HG02798 (cell line): ENCODE measurements around the gene PLEKHG7.
"Not testable (repeated sequence)": the region's sequence is repeated elsewhere in the genome, so short reads cannot be mapped to it uniquely, and the experiment has no call there.

Experiments used
- ATAC-seq: cut with Tn5 transposase; IDR thresholded peaks from one replicate; pipeline ENCODE4 v1.9.1; 2021; ENCODE audit warnings: mild to moderate bottlenecking; ENCODE audit not compliant: unreplicated experiment, poor library complexity

Gene PLEKHG7

GRCh38 chr12:92702754-92703679, at the start of gene PLEKHG7:
TSS of gene PLEKHG7 (plus strand) at chr12:92702989. CDS start at chr12:92706632, 3,643 bp downstream.
- peak; percentile 90 for ATAC-seq

- ATAC-seq, result not testable (repeated sequence)
Observed at GRCh38 chr12:92654256-92654655, 48.5 kb upstream of the PLEKHG7 start.

DNA sequence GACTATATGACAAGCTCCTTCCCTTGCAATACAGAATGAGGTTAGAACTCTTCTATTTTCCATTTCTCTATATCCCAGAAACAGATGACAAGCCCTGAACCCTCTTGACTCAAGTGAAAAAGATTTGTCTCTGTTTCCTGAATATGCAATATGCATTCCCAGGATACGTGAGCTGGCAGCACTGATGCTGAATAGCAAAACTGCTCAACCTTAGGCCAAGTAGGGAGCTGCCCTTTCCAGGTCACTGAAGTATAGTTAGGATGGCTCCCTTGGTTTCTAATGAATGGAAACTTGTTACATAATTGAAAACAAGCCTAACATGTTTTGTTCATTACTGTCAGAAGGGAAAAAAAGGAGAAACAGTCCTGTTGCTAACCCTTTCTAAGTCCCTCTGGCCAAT, 47.9 kb upstream of the PLEKHG7 start:
- ATAC-seq, result no peak

DNA sequence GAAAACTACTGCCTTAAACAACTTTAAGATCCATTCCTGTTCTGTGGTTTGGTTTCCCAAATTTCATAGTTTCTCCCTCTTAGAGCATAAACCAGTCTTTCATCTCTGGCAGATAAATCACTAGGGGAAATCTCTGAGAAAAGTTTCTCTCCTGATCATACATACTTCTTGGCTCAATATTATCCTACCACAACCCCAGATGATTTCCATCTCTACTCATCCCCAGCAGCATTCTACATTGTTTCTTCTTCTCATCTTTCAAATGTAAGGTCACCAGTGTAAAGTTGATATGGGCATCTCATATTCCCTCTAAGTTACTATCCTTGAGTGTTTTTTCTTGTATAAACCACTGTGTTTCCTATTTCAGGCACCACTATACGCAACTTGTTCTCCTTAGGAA, 45.9 kb upstream of the PLEKHG7 start:
- ATAC-seq, result no peak

- ATAC-seq, result no peak
Observed at GRCh38 chr12:92657770-92658169, 45.0 kb upstream of the PLEKHG7 start.

DNA sequence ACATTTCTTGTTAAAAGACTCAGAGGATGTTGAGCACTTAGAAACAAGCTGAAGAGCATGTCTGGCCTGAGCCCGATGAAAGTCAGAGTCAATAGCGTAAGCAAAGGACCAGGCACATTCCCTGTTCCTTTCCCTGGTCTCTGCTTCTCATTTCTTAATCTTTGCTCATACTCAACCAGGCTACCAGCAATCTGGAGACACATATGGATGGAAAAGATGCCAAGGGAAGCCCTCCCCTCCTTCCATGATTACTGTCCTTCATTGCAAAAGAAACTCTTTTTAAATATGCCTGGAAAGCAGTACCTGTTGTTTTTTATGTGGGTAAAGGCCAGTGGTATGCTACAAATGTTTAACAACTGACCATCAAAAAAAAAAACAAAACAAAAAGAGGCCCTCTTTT, 44.2 kb upstream of the PLEKHG7 start:
- ATAC-seq, result no peak

DNA sequence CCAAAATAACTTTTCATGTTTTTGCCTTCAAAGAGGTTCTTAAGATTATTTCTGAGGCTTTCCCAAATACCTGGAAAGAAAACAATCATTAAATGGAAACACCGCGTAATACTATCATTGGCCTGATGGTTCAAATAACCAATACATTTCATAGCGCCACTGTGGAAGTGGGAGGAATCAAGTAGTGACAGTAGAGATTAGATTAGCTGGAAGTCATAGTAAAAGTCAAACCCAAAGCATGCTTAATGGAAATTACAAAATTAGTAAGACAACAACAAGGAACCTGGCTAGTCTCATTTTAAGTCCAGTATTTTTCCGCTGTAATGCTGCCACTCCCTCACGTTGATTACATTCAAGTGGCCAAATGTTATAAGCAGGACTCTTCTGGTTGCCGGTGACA, 41.5 kb upstream of the PLEKHG7 start:
- ATAC-seq, result no peak

DNA sequence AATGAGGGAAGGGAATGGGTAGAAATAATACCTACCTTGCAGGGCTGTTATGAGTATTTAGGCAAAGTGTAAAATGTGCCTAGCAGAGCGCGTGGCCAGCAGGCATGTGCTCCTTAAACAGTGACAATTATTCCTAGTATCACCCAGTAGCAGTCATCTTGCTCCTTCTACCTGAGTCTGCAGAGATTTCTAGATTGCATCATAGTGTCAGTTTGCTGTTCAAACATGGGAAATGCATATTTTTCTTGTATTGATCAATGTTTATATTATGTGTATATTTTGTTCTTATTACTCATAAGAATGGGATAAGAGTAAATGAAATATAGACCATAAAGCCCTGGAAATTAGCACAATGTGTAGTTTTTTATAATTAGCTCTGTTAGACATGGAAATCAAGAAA, 37.3 kb upstream of the PLEKHG7 start:
- ATAC-seq, result no peak

DNA sequence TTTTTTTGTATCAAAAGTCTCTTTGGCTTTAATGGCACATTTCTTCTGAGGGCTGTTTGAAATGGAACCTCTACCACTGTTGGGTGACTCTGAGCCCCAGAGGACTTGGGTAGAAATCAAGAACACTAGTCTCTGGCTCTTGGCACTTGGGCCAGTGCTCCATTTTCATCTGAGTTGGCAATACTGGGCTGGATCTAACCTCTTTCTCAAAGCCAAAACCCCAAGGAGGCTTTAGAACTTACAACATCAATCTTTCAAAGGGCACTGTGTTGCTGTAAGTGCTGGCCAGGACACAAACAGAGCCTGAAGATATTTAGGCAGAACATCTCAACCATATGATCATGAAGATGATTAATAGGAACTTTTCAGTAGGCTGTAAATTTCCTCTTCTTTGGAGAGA, 34.0 kb upstream of the PLEKHG7 start:
- no peak for ATAC-seq

DNA sequence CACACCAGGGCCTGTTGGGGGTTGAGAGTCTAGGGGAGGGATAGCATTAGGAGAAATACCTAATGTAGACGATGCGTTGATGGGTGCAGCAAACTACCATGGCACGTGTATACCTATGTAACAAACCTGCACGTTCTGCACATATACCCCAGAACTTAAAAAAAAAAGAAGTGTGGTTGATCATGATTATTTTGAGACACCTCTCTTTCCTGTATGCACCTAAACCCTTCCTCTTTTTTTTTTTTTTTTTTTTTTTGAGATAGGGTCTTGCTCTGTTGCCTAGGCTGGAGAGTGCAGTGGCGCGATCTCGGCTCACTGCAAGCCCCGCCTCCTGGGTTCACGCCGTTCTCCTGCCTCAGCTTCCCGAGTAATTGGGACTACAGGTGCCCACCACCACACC, 31.3 kb upstream of the PLEKHG7 start:
- not testable (repeated sequence) for ATAC-seq

DNA sequence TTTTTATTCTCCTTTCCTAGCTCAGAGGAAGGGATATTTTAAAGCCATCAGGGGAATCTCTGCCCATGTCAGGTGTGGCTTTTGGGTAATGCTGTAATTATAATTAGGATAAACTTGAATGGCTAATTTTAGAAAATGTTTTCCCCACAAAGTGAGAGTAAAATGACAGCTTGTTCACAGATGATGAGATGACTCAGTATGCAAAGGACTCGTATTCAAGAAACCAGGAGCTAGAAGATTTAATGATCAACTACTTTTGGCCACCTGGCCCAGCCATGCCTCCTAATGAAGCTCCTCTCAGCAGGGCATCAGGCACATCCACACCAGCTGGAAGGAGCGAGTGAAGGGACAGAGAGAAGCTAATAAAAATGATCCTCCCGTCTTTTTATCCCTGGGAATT, 29.0 kb upstream of the PLEKHG7 start:
- ATAC-seq, result peak; percentile 80

DNA sequence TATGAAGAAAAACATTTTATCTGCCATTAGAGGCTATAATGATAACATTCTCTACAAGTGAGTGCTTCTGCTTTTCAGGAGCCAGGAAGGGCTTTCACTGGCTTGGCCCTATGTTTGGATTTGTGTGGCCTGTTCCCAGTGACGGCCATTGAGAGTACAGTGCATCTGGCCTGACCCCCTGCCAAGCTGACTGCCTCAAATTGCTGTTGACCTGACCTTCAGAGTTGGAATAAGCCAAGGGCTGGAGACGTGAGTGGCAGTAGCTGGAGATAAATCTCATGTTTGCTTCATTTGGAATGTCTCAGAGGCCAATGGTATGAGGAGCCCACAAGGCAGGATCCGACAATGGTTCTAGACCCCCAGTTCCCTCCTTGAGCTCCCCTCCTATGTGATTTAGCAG, 28.3 kb upstream of the PLEKHG7 start:
- no peak for ATAC-seq

DNA sequence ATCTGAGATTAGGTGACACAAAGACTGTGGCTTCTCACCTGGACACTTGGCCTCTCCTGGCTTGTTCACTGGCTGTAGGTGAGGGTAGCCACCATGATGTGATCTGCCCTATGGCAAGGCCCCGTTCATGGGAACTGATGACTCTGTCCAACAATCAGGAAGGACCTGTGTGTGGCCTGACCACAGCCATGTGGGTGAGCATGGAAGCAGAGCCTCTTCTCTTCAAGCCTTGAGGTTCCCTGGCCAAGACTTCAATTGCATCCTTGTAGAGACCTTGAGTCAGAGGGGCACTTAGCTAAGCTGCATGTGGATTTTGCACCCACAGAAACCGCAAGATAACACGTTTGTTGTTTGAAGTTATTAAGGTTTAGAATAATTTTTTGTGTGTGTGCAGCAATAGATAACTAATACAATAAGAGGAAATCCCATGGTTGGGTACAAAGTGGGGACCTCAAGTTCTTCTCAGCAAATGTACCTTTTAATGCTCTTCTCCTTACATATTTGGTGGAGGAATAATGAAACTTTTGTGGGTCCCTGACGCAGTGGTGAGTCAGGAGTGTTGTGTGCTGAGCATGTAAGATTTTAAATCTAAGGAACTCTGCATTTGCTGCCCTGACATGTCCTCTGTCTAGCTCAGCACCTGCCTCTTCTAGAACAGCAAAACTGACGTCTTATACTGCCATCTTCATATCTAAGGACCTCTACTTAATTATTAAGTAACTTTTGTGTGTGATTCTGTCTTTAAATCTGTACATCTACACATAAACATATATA, 27.5 kb upstream of the PLEKHG7 start:
- no peak for ATAC-seq

- ATAC-seq, result no peak
Observed at GRCh38 chr12:92676710-92677109, 26.1 kb upstream of the PLEKHG7 start.

- ATAC-seq, result no peak
Observed at GRCh38 chr12:92690601-92691000, 12.2 kb upstream of the PLEKHG7 start.

- no peak for ATAC-seq
Observed at GRCh38 chr12:92695056-92695455, 7.7 kb upstream of the PLEKHG7 start.

DNA sequence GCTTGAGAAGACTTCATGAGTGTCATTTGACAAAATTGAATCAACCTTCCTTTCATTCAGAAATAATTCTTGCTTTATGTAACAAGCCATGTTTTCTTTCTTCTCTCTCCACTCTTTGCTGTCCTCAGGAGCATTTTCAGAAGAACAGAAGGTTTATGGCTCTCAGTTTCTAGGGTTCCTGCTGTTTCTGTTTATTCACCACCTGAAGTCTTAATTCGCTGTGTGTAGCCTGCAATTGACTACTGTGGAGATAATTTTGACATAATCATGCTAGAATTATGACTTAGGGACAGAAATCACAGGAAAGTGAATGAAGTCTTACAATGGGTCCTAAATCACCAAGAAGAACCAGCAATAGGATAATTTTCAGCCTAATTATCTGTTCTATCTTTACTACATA, 7.2 kb upstream of the PLEKHG7 start:
- no peak for ATAC-seq

- ATAC-seq, result no peak
Observed at GRCh38 chr12:92696216-92696615, 6.6 kb upstream of the PLEKHG7 start.

GRCh38 chr12:92698474-92698873, 4.3 kb upstream of the PLEKHG7 start:
- ATAC-seq, result no peak

DNA sequence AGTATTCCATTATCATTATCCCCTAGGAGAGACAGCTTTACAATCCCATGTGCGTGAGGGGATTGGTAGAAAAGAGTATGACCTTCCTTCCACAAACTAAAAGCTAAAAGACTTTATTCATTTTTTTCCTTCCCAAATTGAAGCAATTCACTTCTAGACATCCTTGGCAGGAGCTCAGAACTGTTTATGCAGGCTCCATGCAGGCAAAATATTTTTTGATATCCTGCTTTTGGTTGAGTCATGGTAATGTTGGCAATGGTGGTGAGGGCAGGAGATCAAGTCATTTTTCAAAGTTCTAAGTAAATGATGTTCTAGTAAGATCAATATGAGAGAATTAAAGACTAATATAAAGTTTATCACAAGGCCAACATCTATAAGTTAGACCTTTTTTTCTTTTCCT, 1.3 kb upstream of the PLEKHG7 start:
- ATAC-seq, result no peak

- ATAC-seq, result no peak
Observed at GRCh38 chr12:92703786-92704185, 997 bp downstream of the PLEKHG7 start.
